ENCODE measurements around the gene WDHD1. TPM values are rescaled to one million over a fixed set of nuclear protein-coding genes. Genes with fewer than 3 reads are reported as not detected.
A peak's percentile ranks its signal among the peaks of the same experiment; 100 is the strongest.

Gene WDHD1
- total and polyA plus RNA-seq, 2 of the 8 experiments (the other 6 are each of a cell fraction or from before 2014, with no cell fraction given), result 17.8 to 87.9 TPM

DNA sequence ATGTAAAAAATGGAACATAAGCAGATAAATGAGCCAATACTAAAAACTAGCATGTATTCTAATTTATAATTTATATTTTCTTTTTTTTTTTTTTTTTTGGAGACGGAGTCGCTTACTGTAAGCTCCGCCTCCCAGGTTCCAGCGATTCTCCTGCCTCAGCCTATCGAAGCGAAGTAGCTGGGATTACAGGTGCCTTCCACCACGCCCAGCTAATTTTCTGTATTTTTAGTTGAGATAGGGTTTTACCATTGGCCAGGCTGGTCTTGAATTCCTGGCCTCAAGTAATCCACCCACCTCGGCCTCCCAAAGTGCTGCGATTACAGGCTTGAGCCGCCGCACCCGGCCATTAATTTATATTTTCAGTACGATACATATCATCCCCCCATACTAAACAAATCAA, 27.2 kb upstream of the WDHD1 start:
- no peak overlapping the region for H3K4ac ChIP-seq (replicated peaks; ENCODE audit: insufficient read length, low read depth, low read length)
- peaks cover 0 to 21% (median 0%) of the 10 kb centered on the region in 4 experiments; a peak in 1 of 8 replicates for H3K36me3 ChIP-seq (ENCODE audit: control insufficient read depth in 2 of 4, insufficient read depth in 4 of 4, low read length in 3 of 4)
- H3K14ac ChIP-seq (ENCODE audit: insufficient read length), result no peak overlapping the region
- no peak for FAIRE-seq
- H3K9me3 ChIP-seq (ENCODE audit: insufficient read depth in 2 of 2, low read depth in 1 of 2, low read length in 1 of 2), result no peaks in the 10 kb centered on the region
- H2BK5ac ChIP-seq (ENCODE audit: low read depth, low read length), result no peak overlapping the region
- WGBS, 2 experiments (ENCODE audit: extremely low coverage in 1 of 2, insufficient coverage in 1 of 2, insufficient read length in 1 of 2, insufficient replicate concordance in 2 of 2, low coverage in 1 of 2, low lambda C conversion rate in 2 of 2, missing lambda C conversion rate in 1 of 2), result 92 to 100% methylated on average over 1 to 13 of the region's 13 CpGs
- no peak overlapping the region for H2BK15ac ChIP-seq (ENCODE audit: low read length)
- H3K79me2 ChIP-seq (ENCODE audit: control insufficient read depth in 1 of 2, insufficient read depth in 2 of 2, low read length in 2 of 2), result peaks cover 20 to 68% of the 10 kb centered on the region in 2 experiments
- peak overlapping the region in 1 of 2 experiments; percentile 91; a peak in 1 of 4 replicates for H3K4me2 ChIP-seq (ENCODE audit: insufficient read depth in 1 of 2, low read depth in 2 of 2, low read length in 2 of 2)
- no peak overlapping the region for H2AFZ ChIP-seq (ENCODE audit: low read length)
- H3K56ac ChIP-seq (replicated peaks; ENCODE audit: insufficient read length, low read depth, low read length), result no peak overlapping the region
- ChIA-PET POLR2A (ENCODE audit: partially characterized antibody) (interaction anchor here (0.6 to 6.7 kb wide), 4 partner anchors 9 to 24 kb away, joined by 3 to 101 read pairs (median 24); partner anchors contain the start of genes SOCS4 and WDHD1), CTCF (ENCODE audit: partially characterized antibody) (interaction anchor here (1.3 kb wide), 1 partner anchor 9 kb away, joined by 6 read pairs; no protein-coding TSS in a partner anchor)
- H4K5ac ChIP-seq (ENCODE audit: insufficient read length, low read depth, low read length), result no peak overlapping the region
- H2AK5ac ChIP-seq (ENCODE audit: low read depth, low read length), result no peak overlapping the region
- no peak overlapping the region for H3K27ac ChIP-seq (ENCODE audit: low read depth, low read length)
- no peak overlapping the region for H4K91ac ChIP-seq (replicated peaks; ENCODE audit: insufficient read length, low read length)
- H3K4me1 ChIP-seq (replicated peaks in 1 of 4; ENCODE audit: control insufficient read depth in 3 of 4, insufficient read depth in 4 of 4, low read length in 3 of 4), result peaks cover 0 to 2% (median 0%) of the 10 kb centered on the region in 4 experiments; a peak in 5 of 7 replicates
- H3K4me3 ChIP-seq (ENCODE audit: extremely low read depth in 1 of 4, insufficient read depth in 2 of 4, low read depth in 3 of 4, low read length in 4 of 4), result no peak overlapping the region
- no peak for DNase-seq (ENCODE audit: low read depth in 1 of 2, low spot score in 2 of 2)
- H4K8ac ChIP-seq (ENCODE audit: extremely low read depth, insufficient read depth, low read length), result no peak overlapping the region
- no peak overlapping the region for H3K23ac ChIP-seq (ENCODE audit: insufficient read length)
- no peak overlapping the region for H3K9ac ChIP-seq (replicated peaks in 1 of 4; ENCODE audit: extremely low read depth in 1 of 4, low read depth in 3 of 4, low read length in 3 of 4)
- no peak overlapping the region for H2BK20ac ChIP-seq (ENCODE audit: low read length)
- H4K20me1 ChIP-seq (replicated peaks in 1 of 2; ENCODE audit: control insufficient read depth in 1 of 2, insufficient read depth in 2 of 2, low read length in 2 of 2), result peaks cover 2 to 4% of the 10 kb centered on the region in 2 experiments
- H3K79me1 ChIP-seq (ENCODE audit: low read depth, low read length), result peaks cover 2% of the 10 kb centered on the region; the same call in 1 of the 2 replicates
- H2BK12ac ChIP-seq (ENCODE audit: low read depth, low read length), result no peak overlapping the region
- H3K27me3 ChIP-seq (replicated peaks in 1 of 4; ENCODE audit: control insufficient read depth in 3 of 4, extremely low read depth in 1 of 4, insufficient read depth in 3 of 4, low read length in 3 of 4), result no peaks in the 10 kb centered on the region
- peaks cover 4% of the 10 kb centered on the region; the same call in 1 of the 2 replicates for H3K23me2 ChIP-seq (ENCODE audit: low read depth, low read length)
- H3K18ac ChIP-seq (ENCODE audit: extremely low read depth, low read length), result no peak overlapping the region
- no peak overlapping the region for H2BK120ac ChIP-seq (replicated peaks; ENCODE audit: low read depth, low read length)
- no peak for TF ChIP-seq FOSL1 (IDR thresholded peaks at IDR 0.05; ENCODE audit: insufficient read depth, low read depth, low read length)
- TF ChIP-seq POLR2A (IDR thresholded peaks at IDR 0.05; ENCODE audit: control extremely low read depth in 1 of 2, low read depth in 2 of 2, low read length in 2 of 2), result 0 out of 3 replicates have a peak, but pooled peaks of 1 of the 2 experiments have one; percentile 20
- no peak for TF ChIP-seq SP1 (IDR thresholded peaks at IDR 0.05; ENCODE audit: low read depth, low read length)
- no peak for TF ChIP-seq CHD2 (IDR thresholded peaks at IDR 0.05; ENCODE audit: low read length)
- TF ChIP-seq RFX5 (IDR thresholded peaks at IDR 0.05; ENCODE audit: borderline replicate concordance, low read depth, low read length), result no peak

All from H1 (cell line).